Mesothelial cell of epicardium (in vitro differentiated cells): ENCODE measurements around the gene NPW. TPM values are rescaled to one million over a fixed set of nuclear protein-coding genes. Genes with fewer than 3 reads are reported as not detected.
"Not testable (repeated sequence)": the region's sequence is repeated elsewhere in the genome, so short reads cannot be mapped to it uniquely, and the experiment has no call there.

Experiments
- DNase-seq, 2 experiments: peaks; one replicate each; pipeline ENCODE4 v3.0.0; 2021; ENCODE audit warnings: low spot score in 2 of 2; ENCODE audit not compliant: unreplicated experiment in 2 of 2
- H3K27ac Mint-ChIP-seq: 2 replicates; pipeline ENCODE4 v1.8.0; 2021; ENCODE audit warnings: mixed read lengths
- H3K27me3 Mint-ChIP-seq: 2 replicates; pipeline ENCODE4 v1.8.0; 2021; ENCODE audit warnings: low read depth, mixed read lengths
- H3K36me3 Mint-ChIP-seq: 2 replicates; pipeline ENCODE4 v1.8.0; 2021; ENCODE audit warnings: mixed read lengths
- H3K4me1 Mint-ChIP-seq: 2 replicates; pipeline ENCODE4 v1.8.0; 2021; ENCODE audit warnings: mixed read lengths
- H3K4me3 Mint-ChIP-seq: 2 replicates; pipeline ENCODE4 v1.8.0; 2021; ENCODE audit warnings: mild to moderate bottlenecking, moderate library complexity, mixed read lengths
- H3K9me3 Mint-ChIP-seq: 2 replicates; pipeline ENCODE4 v1.8.0; 2021; ENCODE audit warnings: mixed read lengths
- CTCF ChIP-seq: fragments of 200-600 bp; sonication (generic); IDR thresholded peaks from one replicate; pipeline ENCODE4 v1.5.0; 2021; ENCODE audit warnings: antibody characterized with exemption; ENCODE audit not compliant: unreplicated experiment
- total RNA-seq: library from RNA; stranded (reverse); gene quantifications from 3 replicates; pipeline ENCODE4 v1.2.1, GENCODE V29; 2021

NPW gene
- total RNA-seq, 1 donor from 2014 or later: 14.0 TPM

- peak within 1 kb of the TSS; percentile 82 for H3K4me3 Mint-ChIP-seq
- TF ChIP-seq CTCF: no peak
- H3K9me3 Mint-ChIP-seq: no peaks in the 10 kb centered on the region
- H3K36me3 Mint-ChIP-seq: no peaks in the 10 kb centered on the region
- peak; percentile 73 to 84 for DNase-seq
- H3K4me1 Mint-ChIP-seq: peaks cover 27% of the 10 kb centered on the region
- H3K27ac Mint-ChIP-seq: peak within 1 kb of the TSS; percentile 98
- H3K27me3 Mint-ChIP-seq: no peaks in the 10 kb centered on the region
Measured at GRCh38 chr16:2009791-2010510, 9.6 kb upstream of the NPW start, which contains the start of gene ZNF598. ZNF598 (minus strand) TSS chr16:2009821.

- H3K36me3 Mint-ChIP-seq, H3K27me3 Mint-ChIP-seq, H3K9me3 Mint-ChIP-seq, DNase-seq, H3K4me3 Mint-ChIP-seq, H3K27ac Mint-ChIP-seq: not testable (repeated sequence)
- H3K4me1 Mint-ChIP-seq: peaks cover 21% of the 10 kb centered on the region
Measured at GRCh38 chr16:2011726-2012125, 7.9 kb upstream of the NPW start.

GRCh38 chr16:2013527-2013926, 6.1 kb upstream of the NPW start:
- no peak overlapping the region for H3K27ac Mint-ChIP-seq
- H3K4me3 Mint-ChIP-seq: no peak overlapping the region

GRCh38 chr16:2015117-2015946, 4.3 kb upstream of the NPW start:
- Mint-ChIP-seq H3K27ac (no peak overlapping the region), H3K4me1 (peaks cover 2% of the 10 kb centered on the region), H3K36me3 (no peaks in the 10 kb centered on the region), H3K9me3 (no peaks in the 10 kb centered on the region), H3K27me3 (peaks cover 23% of the 10 kb centered on the region), H3K4me3 (no peak overlapping the region)
- DNase-seq: no peak
- no peak for TF ChIP-seq CTCF

More at GRCh38 chr16:2013527-2013926, 6.1 kb upstream of the NPW start:
- Mint-ChIP-seq H3K4me1 (peaks cover 10% of the 10 kb centered on the region), H3K27me3 (peaks cover 10% of the 10 kb centered on the region), H3K36me3 (no peaks in the 10 kb centered on the region), H3K9me3 (no peaks in the 10 kb centered on the region)
- TF ChIP-seq CTCF: no peak
- DNase-seq: no peak

GRCh38 chr16:2015947-2016208, 3.7 kb upstream of the NPW start:
- no peak overlapping the region for H3K27ac Mint-ChIP-seq
- H3K36me3 Mint-ChIP-seq: no peaks in the 10 kb centered on the region
- TF ChIP-seq CTCF: no peak
- no peak for DNase-seq
- no peaks in the 10 kb centered on the region for H3K9me3 Mint-ChIP-seq
- no peak overlapping the region for H3K4me3 Mint-ChIP-seq
- H3K4me1 Mint-ChIP-seq: peaks cover 4% of the 10 kb centered on the region
- peaks cover 28% of the 10 kb centered on the region for H3K27me3 Mint-ChIP-seq

- TF ChIP-seq CTCF: peak; percentile 22
- H3K27ac Mint-ChIP-seq: no peak overlapping the region
- no peak overlapping the region for H3K4me3 Mint-ChIP-seq
- peaks cover 34% of the 10 kb centered on the region for H3K27me3 Mint-ChIP-seq
- peaks cover 4% of the 10 kb centered on the region for H3K4me1 Mint-ChIP-seq
- no peak for DNase-seq
- no peaks in the 10 kb centered on the region for H3K36me3 Mint-ChIP-seq
- no peaks in the 10 kb centered on the region for H3K9me3 Mint-ChIP-seq
Measured at GRCh38 chr16:2016407-2016922, 3.1 kb upstream of the NPW start.
